NCI-H774 (cell line): ENCODE results near the gene RFX7.

Experiments
- DNase-seq: peaks from one replicate; lab custom pipeline; 2025; lab: John Stamatoyannopoulos, UW

Gene RFX7

DNA sequence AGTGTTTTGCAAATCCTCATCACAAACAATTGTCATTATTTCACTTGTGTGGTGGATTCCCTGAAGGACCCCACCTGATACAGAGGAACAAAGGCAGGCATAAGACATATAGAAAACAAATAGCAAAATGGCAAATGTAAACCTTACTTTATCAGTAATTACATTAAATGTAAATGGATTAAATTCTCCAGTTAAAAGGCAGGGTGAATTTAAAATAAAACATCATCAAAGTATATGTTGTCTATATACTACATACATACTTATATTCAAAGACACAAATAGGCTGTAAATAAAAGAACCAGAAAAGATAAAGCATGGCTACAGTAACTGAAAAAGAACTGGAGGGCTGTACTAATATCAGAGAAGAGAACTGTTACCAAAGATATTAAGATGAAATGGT, 117.3 kb downstream of the RFX7 start:
- no peak for DNase-seq

DNA sequence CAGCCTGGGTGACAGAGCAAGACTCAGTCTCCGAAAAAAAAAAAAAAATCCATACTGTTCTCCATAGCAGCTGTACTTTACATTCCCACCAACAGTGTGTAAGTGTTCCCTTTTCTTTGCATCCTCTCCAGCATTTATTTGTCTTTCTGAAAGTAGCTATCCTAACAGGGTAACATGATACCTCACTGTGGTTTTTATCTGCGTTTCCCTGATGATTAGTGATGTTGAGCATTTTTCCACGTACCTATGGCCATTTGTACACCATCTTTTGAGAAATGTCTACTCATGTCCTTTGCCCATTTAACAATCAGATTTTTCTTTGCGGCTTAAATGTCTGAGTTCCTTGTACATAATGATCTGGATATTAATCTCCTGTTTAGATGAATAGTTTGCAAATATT, 119.3 kb downstream of the RFX7 start:
- DNase-seq: no peak

DNA sequence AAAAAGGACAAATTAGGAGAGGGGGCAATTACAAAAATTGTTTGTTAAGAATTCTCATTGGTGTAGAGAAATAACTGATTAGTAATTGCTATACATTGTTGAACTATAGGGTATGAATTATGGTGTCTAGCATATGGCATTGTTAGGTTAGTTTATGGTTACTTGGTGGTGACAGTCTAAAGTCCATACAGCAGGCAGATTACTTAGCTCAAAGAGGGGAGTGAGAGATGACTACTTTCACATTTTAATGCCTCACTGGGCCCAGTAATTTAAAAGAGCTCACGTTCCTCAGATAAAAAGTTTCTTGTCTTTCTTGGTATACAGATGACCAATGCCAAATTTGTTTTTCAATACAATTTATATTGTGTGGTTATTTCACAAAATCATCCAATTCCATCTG, 137.8 kb downstream of the RFX7 start:
- DNase-seq: no peak

GRCh38 chr15:56102441-56102840, 141.2 kb downstream of the RFX7 start:
- no peak for DNase-seq

- DNase-seq: no peak
Observed at GRCh38 chr15:56099311-56099710, 144.4 kb downstream of the RFX7 start.

GRCh38 chr15:56098195-56098863, 145.3 kb downstream of the RFX7 start:
- DNase-seq: no peak

- no peak for DNase-seq
Observed at GRCh38 chr15:56095406-56095805, 148.3 kb downstream of the RFX7 start.

DNA sequence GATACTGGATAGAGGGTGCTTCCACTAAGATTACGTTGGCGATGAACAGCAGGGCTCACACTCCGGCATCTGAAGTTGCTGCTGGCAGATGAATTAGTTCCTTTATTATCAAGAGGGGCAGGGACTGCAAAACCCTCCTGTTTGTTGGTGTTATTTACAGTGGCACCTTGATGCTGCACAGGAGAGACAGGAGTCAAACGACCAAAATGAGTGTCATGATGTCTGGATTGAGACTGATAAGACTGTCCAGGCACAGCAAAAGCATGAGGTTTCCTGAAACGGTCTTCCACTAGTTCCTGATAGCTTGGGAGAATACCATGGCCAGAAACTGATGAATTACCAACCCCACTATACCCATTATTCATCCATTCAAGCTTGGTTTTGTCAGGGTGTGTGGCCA, 149.5 kb downstream of the RFX7 start:
- DNase-seq: no peak

- DNase-seq: no peak
Observed at GRCh38 chr15:56088389-56088788, 155.3 kb downstream of the RFX7 start.

DNA sequence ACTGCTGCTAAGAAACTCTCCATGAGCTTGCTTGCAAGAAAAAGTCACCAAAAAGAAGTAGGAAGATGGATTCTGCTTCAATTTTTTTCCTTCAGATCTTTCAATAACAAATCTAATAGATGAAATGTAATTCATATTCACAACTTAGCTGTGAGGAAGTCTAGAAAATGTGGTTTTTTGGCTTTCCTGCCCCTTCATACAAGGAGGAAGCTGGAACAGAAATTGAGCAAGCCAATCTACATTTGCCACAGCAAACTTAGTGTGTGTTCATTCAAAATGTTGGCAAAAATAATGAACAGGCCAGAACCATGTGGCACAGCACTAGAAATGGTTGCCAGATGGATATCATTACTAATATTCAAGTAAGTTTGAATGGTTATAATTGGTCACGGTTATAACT, 157.1 kb downstream of the RFX7 start:
- no peak for DNase-seq

- DNase-seq: no peak
Observed at GRCh38 chr15:56082263-56082761, 161.4 kb downstream of the RFX7 start.

GRCh38 chr15:56077081-56077480, 166.6 kb downstream of the RFX7 start:
- no peak for DNase-seq

- DNase-seq: no peak
Observed at GRCh38 chr15:56076640-56077039, 167.0 kb downstream of the RFX7 start.

DNA sequence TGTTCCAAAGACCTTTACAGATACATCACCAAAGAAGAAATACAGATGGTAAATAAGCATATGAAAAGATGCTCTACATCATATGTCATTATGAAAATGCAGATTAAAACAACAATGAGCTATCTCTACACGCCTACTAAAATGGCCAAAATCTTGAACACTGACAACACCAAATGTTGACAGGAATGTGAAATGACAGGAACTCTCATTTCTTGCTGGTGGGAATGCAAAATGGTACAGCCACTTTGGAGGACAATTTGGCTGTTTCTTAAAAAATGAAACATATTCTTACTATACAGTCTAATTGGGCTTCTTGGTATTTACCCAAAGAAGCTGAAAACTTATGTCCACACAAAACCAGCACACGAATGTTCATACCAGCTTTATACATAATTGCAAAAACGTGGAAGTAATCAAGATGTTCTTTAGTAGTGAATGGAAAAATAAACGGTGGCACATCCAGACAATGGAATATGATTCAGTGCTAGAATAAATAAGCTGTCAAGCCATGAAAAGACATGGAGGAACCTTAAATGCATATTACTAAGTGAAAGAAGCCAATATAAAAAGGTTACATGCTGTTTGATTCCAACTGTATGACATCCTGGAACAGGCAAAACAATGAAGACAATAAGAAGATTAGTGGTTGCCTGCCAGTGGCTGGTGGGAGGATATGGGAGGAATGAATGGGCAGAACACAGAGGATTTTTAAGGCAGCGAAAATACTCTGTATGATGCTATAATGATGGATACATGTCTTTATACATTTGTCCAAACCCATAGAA, 169.0 kb downstream of the RFX7 start:
- DNase-seq: no peak

- peak; percentile 33 for DNase-seq
Observed at GRCh38 chr15:56064152-56064551, 179.5 kb downstream of the RFX7 start.

- DNase-seq: no peak
Observed at GRCh38 chr15:56059716-56060115, 184.0 kb downstream of the RFX7 start.

DNA sequence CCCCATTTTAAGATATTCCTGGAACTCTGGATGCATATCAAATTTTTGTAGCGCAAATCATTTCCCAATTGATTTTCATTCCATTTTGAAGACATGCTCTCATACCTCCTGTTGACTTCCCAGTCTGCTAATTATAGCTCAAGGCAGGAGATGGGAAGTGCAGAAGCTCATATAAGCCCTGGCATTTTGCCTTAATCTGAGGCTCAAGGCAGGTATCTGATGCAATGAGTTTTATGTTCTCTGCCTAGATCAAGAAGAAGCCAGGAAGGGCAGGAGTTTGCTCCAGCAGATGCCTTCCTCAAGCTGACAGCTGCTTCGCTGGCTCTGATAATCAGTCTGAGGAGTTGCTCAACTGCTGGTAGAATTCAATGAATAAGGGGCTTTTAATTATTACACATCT, 184.7 kb downstream of the RFX7 start:
- DNase-seq: no peak

- no peak for DNase-seq
Observed at GRCh38 chr15:56056626-56057025, 187.1 kb downstream of the RFX7 start.

DNA sequence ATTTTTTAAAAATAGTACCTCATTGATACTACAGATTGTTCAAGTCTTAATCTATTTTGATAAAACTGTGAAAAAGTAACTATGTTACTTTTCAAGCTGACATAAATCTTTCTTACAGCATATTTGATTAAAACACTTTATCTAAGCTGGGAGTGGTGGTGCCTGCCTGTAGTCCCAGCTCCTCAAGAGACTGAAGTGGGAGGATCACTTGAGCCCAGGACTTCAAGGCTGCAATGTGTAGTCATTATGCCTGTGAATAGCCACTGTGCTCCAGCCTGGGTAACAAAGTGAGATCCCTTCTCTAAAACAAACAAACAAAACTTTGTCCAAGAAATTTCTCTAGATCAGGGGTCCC, 190.7 kb downstream of the RFX7 start:
- DNase-seq: no peak

DNA sequence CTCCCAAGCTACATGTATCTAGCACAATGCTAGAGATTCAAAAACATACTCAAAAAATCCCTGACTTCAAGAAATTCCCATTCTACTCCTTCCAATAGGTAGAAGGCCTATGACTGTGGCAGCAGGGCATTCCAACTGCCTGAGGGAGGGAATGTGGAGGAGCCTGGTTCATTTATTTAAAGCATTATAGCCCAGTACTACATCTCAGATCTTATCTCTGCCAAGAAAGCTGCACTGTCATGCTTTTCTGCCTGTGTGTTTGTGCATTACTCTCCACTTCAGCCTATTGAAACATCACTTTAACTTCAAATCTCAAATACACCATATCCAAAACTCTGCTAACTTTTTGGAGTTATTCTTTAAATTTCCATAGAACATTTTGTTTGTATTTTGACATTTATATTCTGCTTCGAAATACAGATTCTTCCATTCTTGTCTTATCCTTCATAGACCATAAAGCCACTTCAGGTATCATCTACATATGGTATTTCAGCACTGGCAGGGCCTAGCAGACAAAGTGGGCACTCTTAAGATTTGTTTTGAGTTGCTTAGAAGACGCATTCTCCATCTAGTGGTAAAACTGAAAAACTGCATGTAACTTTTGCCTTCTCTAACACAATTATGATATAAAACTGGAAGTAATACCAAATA, 191.2 kb downstream of the RFX7 start:
- DNase-seq: peak; percentile 5

- DNase-seq: no peak
Observed at GRCh38 chr15:56051676-56052075, 192.0 kb downstream of the RFX7 start.

DNA sequence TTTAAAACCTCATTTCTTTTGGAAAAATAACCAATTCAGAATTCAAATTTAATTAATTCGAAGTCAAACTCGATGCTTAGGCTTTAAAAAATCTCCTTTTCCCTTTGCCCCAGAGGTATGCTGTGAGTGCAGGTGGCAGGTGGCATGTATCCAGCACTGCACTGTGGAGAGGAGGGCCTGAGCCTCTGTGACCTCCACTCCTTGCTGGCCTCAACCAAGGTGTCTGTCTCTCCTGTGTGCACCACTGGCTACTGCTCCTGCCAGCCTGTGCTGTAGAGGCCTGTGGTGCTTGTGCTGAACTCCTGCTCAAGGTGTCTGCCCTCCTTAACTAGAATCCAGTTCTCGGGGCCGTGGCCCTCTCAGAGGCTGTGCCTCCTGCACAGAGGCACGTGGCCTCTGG, 194.1 kb downstream of the RFX7 start:
- DNase-seq: no peak

- no peak for DNase-seq
Observed at GRCh38 chr15:56047354-56047753, 196.3 kb downstream of the RFX7 start.
